Activated CD8-positive, alpha-beta memory T cell treated with anti-CD3 and anti-CD28 coated beads, Interleukin-2, amount 50 U/mL, for 4 hours (primary cell): Measurements from ENCODE around the gene KTN1.

Experiments used
- DNase-seq: peaks from one replicate; pipeline ENCODE4 v3.0.0-alpha.2; 2020

The KTN1 gene

GRCh38 chr14:55684956-55685584, 105.1 kb downstream of the KTN1 start:
- DNase-seq: no peak

GRCh38 chr14:55686713-55687112, 106.7 kb downstream of the KTN1 start:
- no peak for DNase-seq

GRCh38 chr14:55688566-55688965, 108.6 kb downstream of the KTN1 start:
- no peak for DNase-seq

- DNase-seq: no peak
These were observed 110.2 kb downstream of the KTN1 start for GRCh38 chr14:55689981-55690871.

GRCh38 chr14:55691659-55692058, 111.7 kb downstream of the KTN1 start:
- no peak for DNase-seq

- no peak for DNase-seq
These were observed 113.9 kb downstream of the KTN1 start for GRCh38 chr14:55693904-55694303.

GRCh38 chr14:55697414-55697861, 117.4 kb downstream of the KTN1 start:
- DNase-seq: no peak

GRCh38 chr14:55698051-55698450, 118.0 kb downstream of the KTN1 start:
- DNase-seq: no peak

- no peak for DNase-seq
These were observed 119.4 kb downstream of the KTN1 start for GRCh38 chr14:55699131-55700057.

- no peak for DNase-seq
These were observed 121.6 kb downstream of the KTN1 start for GRCh38 chr14:55701638-55702037.

- no peak for DNase-seq
These were observed 122.5 kb downstream of the KTN1 start for GRCh38 chr14:55702511-55702910.

GRCh38 chr14:55704654-55705053, 124.6 kb downstream of the KTN1 start:
- DNase-seq: no peak

GRCh38 chr14:55705651-55706364, 125.8 kb downstream of the KTN1 start:
- DNase-seq: no peak

GRCh38 chr14:55706365-55706684, 126.3 kb downstream of the KTN1 start:
- DNase-seq: no peak

- no peak for DNase-seq
These were observed 126.9 kb downstream of the KTN1 start for GRCh38 chr14:55706893-55707292.

GRCh38 chr14:55707365-55707804, 127.4 kb downstream of the KTN1 start:
- DNase-seq: no peak

- DNase-seq: no peak
These were observed 130.6 kb downstream of the KTN1 start for GRCh38 chr14:55710506-55711041.

- DNase-seq: no peak
These were observed 131.3 kb downstream of the KTN1 start for GRCh38 chr14:55711175-55711811.

GRCh38 chr14:55712491-55712890, 132.5 kb downstream of the KTN1 start:
- DNase-seq: no peak

GRCh38 chr14:55713486-55713885, 133.5 kb downstream of the KTN1 start:
- DNase-seq: no peak

- no peak for DNase-seq
These were observed 135.9 kb downstream of the KTN1 start for GRCh38 chr14:55715889-55716288.

GRCh38 chr14:55717621-55718020, 137.6 kb downstream of the KTN1 start:
- no peak for DNase-seq
